ENCODE results near the gene ZNF772. TPM values are rescaled to one million over a fixed set of nuclear protein-coding genes. Genes with fewer than 3 reads are reported as not detected.

The ZNF772 gene
- total RNA-seq, 1 donor from 2014 or later, result 13.8 TPM

GRCh38 chr19:57435062-57435978 lies 42.0 kb downstream of the ZNF772 start, which contains the start of gene ZNF749:
TSS of gene ZNF749 (plus strand) at chr19:57435325. CDS start at chr19:57435579, 254 bp downstream.
- DNase-seq (ENCODE audit: low spot score in 2 of 2, unreplicated experiment in 2 of 2), result peak; percentile 94 to 97
- TF ChIP-seq CTCF (IDR thresholded peaks at IDR 0.05; ENCODE audit: unreplicated experiment), result no peak
- Mint-ChIP-seq H3K27ac (peak within 1 kb of the TSS; percentile 97), H3K27me3 (ENCODE audit: low read depth) (no peaks in the 10 kb centered on the region), H3K36me3 (peaks cover 14% of the 10 kb centered on the region), H3K4me1 (peaks cover 22% of the 10 kb centered on the region), H3K9me3 (peaks cover 4% of the 10 kb centered on the region), H3K4me3 (peak within 1 kb of the TSS; percentile 95)

- H3K9me3 Mint-ChIP-seq, result peaks cover 3% of the 10 kb centered on the region
- peaks cover 22% of the 10 kb centered on the region for H3K4me1 Mint-ChIP-seq
- no peak for DNase-seq (ENCODE audit: low spot score in 2 of 2, unreplicated experiment in 2 of 2)
- TF ChIP-seq CTCF (IDR thresholded peaks at IDR 0.05; ENCODE audit: unreplicated experiment), result no peak
- H3K4me3 Mint-ChIP-seq, result peak overlapping the region; percentile 95
- H3K27me3 Mint-ChIP-seq (ENCODE audit: low read depth), result no peaks in the 10 kb centered on the region
- H3K27ac Mint-ChIP-seq, result peak overlapping the region; percentile 97
- peaks cover 14% of the 10 kb centered on the region for H3K36me3 Mint-ChIP-seq
Measured at GRCh38 chr19:57434386-57435061, 42.8 kb downstream of the ZNF772 start.

GRCh38 chr19:57421037-57421436 lies 56.3 kb downstream of the ZNF772 start:
- Mint-ChIP-seq H3K27ac (no peak overlapping the region), H3K27me3 (ENCODE audit: low read depth) (no peaks in the 10 kb centered on the region), H3K9me3 (peaks cover 15% of the 10 kb centered on the region), H3K36me3 (peaks cover 50% of the 10 kb centered on the region), H3K4me3 (no peak overlapping the region), H3K4me1 (no peaks in the 10 kb centered on the region)
- DNase-seq (ENCODE audit: low spot score in 2 of 2, unreplicated experiment in 2 of 2), result no peak
- no peak for TF ChIP-seq CTCF (IDR thresholded peaks at IDR 0.05; ENCODE audit: unreplicated experiment)

GRCh38 chr19:57419439-57419838 lies 57.9 kb downstream of the ZNF772 start:
- DNase-seq (ENCODE audit: low spot score in 2 of 2, unreplicated experiment in 2 of 2), result no peak
- no peak for TF ChIP-seq CTCF (IDR thresholded peaks at IDR 0.05; ENCODE audit: unreplicated experiment)
- Mint-ChIP-seq H3K27ac (no peak overlapping the region), H3K4me3 (no peak overlapping the region), H3K4me1 (no peaks in the 10 kb centered on the region), H3K27me3 (ENCODE audit: low read depth) (no peaks in the 10 kb centered on the region), H3K9me3 (peaks cover 15% of the 10 kb centered on the region), H3K36me3 (peaks cover 60% of the 10 kb centered on the region)

Other genes starting within 250 kb of the ZNF772 start
- gene AURKC, start 246.5 kb downstream of the ZNF772 start, total RNA-seq, result 1.1 to 1.4 TPM (median 1.3 TPM) in 3 replicates
- 20.8 to 23.3 TPM (median 21.1 TPM) in 3 replicates for gene ZNF805, start 236.9 kb downstream of the ZNF772 start, total RNA-seq
- 72.7 to 80.0 TPM (median 76.2 TPM) in 3 replicates for gene ZNF460, start 197.1 kb downstream of the ZNF772 start, total RNA-seq
- gene ZNF543, start 157.1 kb downstream of the ZNF772 start, total RNA-seq, result 11.7 to 12.1 TPM (median 12.0 TPM) in 3 replicates
- gene ZNF304, start 126.3 kb downstream of the ZNF772 start, total RNA-seq, result 12.2 to 13.6 TPM (median 13.2 TPM) in 3 replicates
- gene TRAPPC2B, start 114.0 kb downstream of the ZNF772 start, total RNA-seq, result 10.3 to 12.4 TPM (median 12.2 TPM) in 3 replicates
- 3.9 to 6.8 TPM (median 4.7 TPM) in 3 replicates for gene ZNF547, start 114.0 kb downstream of the ZNF772 start, total RNA-seq
- gene ZNF548, start 87.7 kb downstream of the ZNF772 start, total RNA-seq, result 39.1 to 41.1 TPM (median 40.5 TPM) in 3 replicates
- gene ZNF17, start 66.4 kb downstream of the ZNF772 start, total RNA-seq, result 16.3 to 18.4 TPM (median 17.4 TPM) in 3 replicates
- 20.1 to 23.7 TPM (median 21.9 TPM) in 3 replicates for gene ZNF749, start 42.2 kb downstream of the ZNF772 start, total RNA-seq
- 1.2 to 1.7 TPM (median 1.6 TPM) in 3 replicates for gene VN1R1, start 20.4 kb downstream of the ZNF772 start, total RNA-seq
- gene ZNF419, start 10.2 kb upstream of the ZNF772 start, total RNA-seq, result 20.0 to 22.3 TPM (median 22.3 TPM) in 3 replicates
- 9.3 to 9.7 TPM (median 9.4 TPM) in 3 replicates for gene ZNF773, start 22.4 kb upstream of the ZNF772 start, total RNA-seq
- gene ZNF549, start 49.8 kb upstream of the ZNF772 start, total RNA-seq, result 11.1 to 11.5 TPM (median 11.3 TPM) in 3 replicates
- gene ZNF550, start 82.3 kb upstream of the ZNF772 start, total RNA-seq, result 10.3 to 13.3 TPM (median 11.3 TPM) in 3 replicates
- 9.4 to 10.0 TPM (median 9.5 TPM) in 3 replicates for gene ZNF416, start 101.3 kb upstream of the ZNF772 start, total RNA-seq
- 15.4 to 17.1 TPM (median 16.7 TPM) in 3 replicates for gene ZIK1, start 106.6 kb upstream of the ZNF772 start, total RNA-seq
- 4.8 to 6.1 TPM (median 6.0 TPM) in 3 replicates for gene ZNF530, start 122.3 kb upstream of the ZNF772 start, total RNA-seq
- gene ZNF134, start 136.7 kb upstream of the ZNF772 start, total RNA-seq, result 33.5 to 40.5 TPM (median 40.4 TPM) in 3 replicates
- 25.3 to 28.7 TPM (median 25.4 TPM) in 3 replicates for gene ZNF211, start 155.6 kb upstream of the ZNF772 start, total RNA-seq
- gene ZSCAN4, start 191.4 kb upstream of the ZNF772 start, total RNA-seq, result not detected in 3 replicates
- gene ZNF551, start 204.4 kb upstream of the ZNF772 start, total RNA-seq, result 14.5 to 19.0 TPM (median 14.6 TPM) in 3 replicates
- 42.4 to 43.0 TPM (median 42.7 TPM) in 3 replicates for gene ZNF154, start 231.6 kb upstream of the ZNF772 start, total RNA-seq